HepG2 (cell line): ENCODE data around the gene CPHXL2. TPM values are rescaled to one million over a fixed set of nuclear protein-coding genes. Genes with fewer than 3 reads are reported as not detected.

Experiments used
- ATF2 ChIP-seq: sonication (generic); formaldehyde crosslinking; IDR thresholded peaks from 2 replicates; pipeline ENCODE4 v1.4.0; 2020; ENCODE audit warnings: missing genetic modification reagents
- ATF4 ChIP-seq, 2 experiments: fragments of 450-650 bp in 1 of 2; sonication (generic) in 1 of 2; formaldehyde crosslinking; IDR thresholded peaks; 2 replicates each; pipeline versions ENCODE4 v1.5.0 to v1.8.0; 2020 to 2022; ENCODE audit warnings: mild to moderate bottlenecking in 1 of 2, missing genetic modification reagents in 1 of 2
- E2F5 ChIP-seq: sonication (generic); formaldehyde crosslinking; conservative IDR thresholded peaks from 2 replicates; pipeline ENCODE4 v1.4.0; 2020; ENCODE audit warnings: missing genetic modification reagents
- NCOR1 ChIP-seq: fragments of 200-600 bp; sonication (generic); IDR thresholded peaks from 2 replicates; pipeline ENCODE4 v1.7.0; 2017; ENCODE audit warnings: antibody characterized with exemption, low read length, borderline replicate concordance
- PAXIP1 ChIP-seq: sonication (generic); formaldehyde crosslinking; conservative IDR thresholded peaks from 2 replicates; pipeline ENCODE4 v1.4.0; 2020; ENCODE audit warnings: mild to moderate bottlenecking, missing genetic modification reagents, moderate library complexity
- RAD51 ChIP-seq: fragments of 450-650 bp; IDR thresholded peaks from 2 replicates; pipeline ENCODE4 v1.6.1; 2016; ENCODE audit warnings: borderline replicate concordance
- ZHX1 ChIP-seq: sonication (generic); formaldehyde crosslinking; IDR thresholded peaks from 2 replicates; pipeline ENCODE4 v1.8.1; 2022; ENCODE audit warnings: low read depth, mild to moderate bottlenecking, missing genetic modification reagents
- ZNF143 ChIP-seq: sonication (generic); formaldehyde crosslinking; IDR thresholded peaks from 2 replicates; pipeline ENCODE4 v1.4.0; 2020; ENCODE audit warnings: missing genetic modification reagents
- ZNF264 ChIP-seq: sonication (generic); formaldehyde crosslinking; IDR thresholded peaks from 2 replicates; pipeline ENCODE4 v1.4.0; 2020; ENCODE audit warnings: missing genetic modification reagents
- ZNF343 ChIP-seq: sonication (generic); formaldehyde crosslinking; IDR thresholded peaks from 2 replicates; pipeline ENCODE4 v1.4.0; 2020; ENCODE audit warnings: mild to moderate bottlenecking, missing genetic modification reagents
- ZNF574 ChIP-seq: sonication (generic); formaldehyde crosslinking; IDR thresholded peaks from 2 replicates; pipeline ENCODE4 v1.4.0; 2020; ENCODE audit warnings: missing genetic modification reagents
- ZNF704 ChIP-seq: sonication (generic); formaldehyde crosslinking; IDR thresholded peaks from 2 replicates; pipeline ENCODE4 v1.8.1; 2023; ENCODE audit warnings: mild to moderate bottlenecking, inconsistent platforms, moderate library complexity, missing genetic modification reagents, borderline replicate concordance
- polyA plus RNA-seq, 8 experiments: library from polyadenylated mRNA; depleted of rRNA in 3 of 8; stranded (reverse) in 7 of 8; unstranded in 1 of 8; fragments of >200 nt; fragmentation: Illumina TruSeq in 4 of 8; extraction: Trizol in 4 of 8; gene quantifications; 2 replicates each; pipeline versions ENCODE4 v1.2.1 to v1.2.3, GENCODE V29; 2011 to 2016; ENCODE audit warnings: low read depth in 4 of 8, missing spikeins in 1 of 8, mixed read lengths in 1 of 8; ENCODE audit not compliant: insufficient read depth in 1 of 8
- total RNA-seq, 5 experiments: library from RNA; depleted of rRNA; stranded (reverse); fragments of >200 nt; fragmentation: Illumina TruSeq; extraction: Trizol; gene quantifications; 2 replicates each; pipeline ENCODE4 v1.2.3, GENCODE V29; 2016; ENCODE audit warnings: low read depth in 1 of 5

The CPHXL2 gene
- total and polyA plus RNA-seq, 2 of the 13 experiments (the other 11 are each of a cell fraction or from before 2014, with no cell fraction given): not detected

GRCh38 chr16:75622761-75623605 lies 53.8 kb downstream of the CPHXL2 start, which contains the start of gene ADAT1 (continued):
- TF ChIP-seq ZHX1 (CRISPR knock-in tag) (peak; percentile 73; the same call in 1 of the 2 replicates), ZNF343 (no peak), E2F5 (peak; percentile 88), ATF4 (CRISPR knock-in tag; IDR thresholded peaks at IDR 0.05) (0 out of 4 replicates have a peak, but pooled peaks of 1 of the 2 experiments have one; percentile 30), ZNF143 (CRISPR knock-in tag) (peak; percentile 98), ZNF574 (CRISPR knock-in tag) (peak; percentile 94), ZNF264 (CRISPR knock-in tag) (no peak), PAXIP1 (CRISPR knock-in tag) (peak; percentile 46; the same call in 1 of the 2 replicates), ATF2 (CRISPR knock-in tag) (peak; percentile 88), NCOR1 (peak; percentile 22; the same call in 1 of the 2 replicates), RAD51 (no peak), ZNF704 (CRISPR knock-in tag) (no peak; the same call in 1 of the 2 replicates)
